AG09319 (cell line): ENCODE results near the gene MACF1.

Experiments
- DNase-seq: peaks from one replicate; pipeline ENCODE4 v3.0.0-alpha.2; 2010; ENCODE audit warnings: low read depth; ENCODE audit errors: extremely low read depth
- TF ChIP-seq, protein P1 (sequence below): IDR thresholded peaks from 2 replicates; pipeline ENCODE4 v1.5.1; 2011; ENCODE audit warnings: low read depth, mild to moderate bottlenecking, inconsistent platforms, low read length, moderate library complexity

MACF1 gene

DNA sequence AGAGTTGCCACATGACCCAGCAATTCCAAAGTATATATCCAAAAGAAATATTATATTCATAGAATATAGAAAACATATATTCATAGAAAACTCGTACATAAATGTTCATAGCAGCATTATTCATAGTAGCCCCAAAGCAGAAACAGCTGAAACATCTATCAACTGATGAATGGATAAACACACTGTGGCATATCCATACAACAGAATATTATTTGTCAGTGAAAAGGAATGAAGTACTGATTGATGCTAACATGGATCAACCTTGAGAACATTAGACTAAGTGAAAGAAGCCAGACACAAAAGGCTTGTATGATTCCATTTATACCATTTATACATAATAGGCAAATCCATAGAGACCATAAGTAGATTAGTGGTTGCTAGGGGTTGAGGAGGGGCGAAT lies 21.7 kb upstream of the MACF1 start:
- DNase-seq, result no peak
- TF ChIP-seq, protein P1, sequence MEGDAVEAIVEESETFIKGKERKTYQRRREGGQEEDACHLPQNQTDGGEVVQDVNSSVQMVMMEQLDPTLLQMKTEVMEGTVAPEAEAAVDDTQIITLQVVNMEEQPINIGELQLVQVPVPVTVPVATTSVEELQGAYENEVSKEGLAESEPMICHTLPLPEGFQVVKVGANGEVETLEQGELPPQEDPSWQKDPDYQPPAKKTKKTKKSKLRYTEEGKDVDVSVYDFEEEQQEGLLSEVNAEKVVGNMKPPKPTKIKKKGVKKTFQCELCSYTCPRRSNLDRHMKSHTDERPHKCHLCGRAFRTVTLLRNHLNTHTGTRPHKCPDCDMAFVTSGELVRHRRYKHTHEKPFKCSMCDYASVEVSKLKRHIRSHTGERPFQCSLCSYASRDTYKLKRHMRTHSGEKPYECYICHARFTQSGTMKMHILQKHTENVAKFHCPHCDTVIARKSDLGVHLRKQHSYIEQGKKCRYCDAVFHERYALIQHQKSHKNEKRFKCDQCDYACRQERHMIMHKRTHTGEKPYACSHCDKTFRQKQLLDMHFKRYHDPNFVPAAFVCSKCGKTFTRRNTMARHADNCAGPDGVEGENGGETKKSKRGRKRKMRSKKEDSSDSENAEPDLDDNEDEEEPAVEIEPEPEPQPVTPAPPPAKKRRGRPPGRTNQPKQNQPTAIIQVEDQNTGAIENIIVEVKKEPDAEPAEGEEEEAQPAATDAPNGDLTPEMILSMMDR, result no peak

DNA sequence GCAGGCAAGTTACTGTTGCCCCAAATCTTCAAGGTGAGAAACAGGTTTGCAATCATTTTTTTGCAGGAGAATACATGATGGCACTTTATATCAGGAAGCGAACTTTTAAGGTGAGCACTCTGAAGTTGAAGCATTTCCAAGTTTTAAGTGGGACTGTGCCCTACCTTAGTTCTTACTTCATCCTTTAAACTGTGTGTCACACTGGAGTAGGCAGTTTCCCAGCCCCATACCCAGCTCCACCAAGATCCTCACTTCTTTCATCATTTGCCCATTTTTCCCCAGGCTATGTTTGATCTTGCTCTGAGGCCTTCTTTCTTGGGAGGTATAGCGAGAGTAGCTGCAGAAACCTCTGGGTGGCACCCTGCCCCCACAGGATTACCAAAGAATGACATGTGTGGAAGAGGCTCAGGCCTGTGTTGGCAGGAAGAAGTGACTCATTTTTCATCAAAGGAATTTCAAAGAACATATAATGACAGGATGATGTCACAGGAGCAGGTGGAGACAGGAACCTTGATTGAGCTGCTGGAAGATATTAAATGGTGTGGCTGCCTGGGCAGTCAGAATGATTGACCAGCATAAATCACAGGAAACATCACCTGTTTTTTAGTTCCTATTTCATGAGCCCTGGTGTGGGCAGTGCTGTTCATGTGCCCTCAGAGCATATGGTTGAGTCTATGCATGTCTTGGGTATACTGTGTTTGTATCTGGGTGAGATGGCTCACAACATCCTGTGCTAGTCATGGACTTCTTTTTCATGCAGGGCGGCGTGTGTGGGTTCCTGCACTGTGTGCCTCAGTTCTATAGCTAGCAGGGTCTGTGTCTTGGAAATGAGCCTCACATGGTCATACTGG lies 20.8 kb upstream of the MACF1 start:
- TF ChIP-seq, protein P1, result peak; percentile 10

DNA sequence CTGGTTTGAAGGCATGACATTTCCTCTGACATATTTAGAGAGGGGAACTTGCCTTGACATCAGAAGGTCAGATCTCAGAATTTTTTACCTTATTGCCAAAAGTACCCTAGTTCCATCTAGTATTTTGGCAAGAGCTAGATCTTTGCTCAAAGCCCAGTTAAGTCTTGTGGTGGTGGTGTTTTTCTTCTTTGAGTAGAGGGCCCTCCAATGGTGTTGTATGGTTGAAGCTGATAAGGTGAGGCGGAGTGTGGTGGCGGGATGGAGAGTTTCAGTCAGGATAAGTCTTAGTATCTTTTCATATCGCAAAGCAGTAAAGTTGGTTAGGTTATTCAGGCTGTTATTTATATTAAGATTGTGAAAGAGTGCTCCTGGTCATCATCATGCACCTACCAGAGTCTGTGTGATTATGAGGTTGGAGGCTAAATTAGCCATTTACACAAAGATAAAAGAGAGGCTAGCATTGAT lies 20.1 kb upstream of the MACF1 start:
- DNase-seq, result no peak
- TF ChIP-seq, protein P1, result no peak

More for the DNA sequence above, 20.8 kb upstream of the MACF1 start:
- DNase-seq, result no peak

DNA sequence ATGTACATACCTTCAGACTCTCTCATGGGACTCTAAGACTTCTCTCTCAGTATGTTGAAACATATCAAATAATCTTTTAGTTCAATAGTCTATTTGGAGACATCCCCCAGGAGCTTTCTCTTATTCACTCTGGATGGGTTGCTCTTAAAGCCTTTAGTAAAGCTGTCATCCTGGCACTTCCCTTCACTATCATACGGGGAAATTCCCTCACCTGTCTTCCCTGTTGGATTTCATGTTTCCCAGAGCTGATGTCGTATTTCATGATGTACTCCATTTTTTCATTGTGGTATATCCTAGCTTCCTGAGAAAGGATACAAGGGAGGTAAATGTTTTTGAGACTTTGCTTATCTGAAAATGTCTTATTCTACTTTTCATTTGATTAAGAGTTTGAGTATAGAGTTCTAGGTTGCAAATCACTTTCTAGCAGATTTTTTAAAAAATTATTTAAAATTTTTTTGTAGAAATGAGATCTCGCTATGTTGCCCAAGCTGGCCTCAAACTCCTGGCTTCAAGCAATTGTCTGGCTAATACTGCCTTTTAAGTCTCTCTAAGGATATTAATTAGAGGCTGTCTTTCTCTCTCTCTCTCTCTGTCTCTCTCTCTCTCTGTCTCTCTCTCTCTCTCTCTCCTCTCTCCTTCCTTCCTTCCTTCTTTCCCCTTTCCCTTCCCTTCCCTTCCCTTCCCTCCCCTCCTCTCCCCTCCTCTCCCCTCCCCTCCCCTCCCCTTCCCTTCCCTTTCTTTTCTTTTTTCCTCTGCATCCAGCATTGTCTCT lies 17.0 kb upstream of the MACF1 start:
- DNase-seq, result no peak
- TF ChIP-seq, protein P1, result no peak

DNA sequence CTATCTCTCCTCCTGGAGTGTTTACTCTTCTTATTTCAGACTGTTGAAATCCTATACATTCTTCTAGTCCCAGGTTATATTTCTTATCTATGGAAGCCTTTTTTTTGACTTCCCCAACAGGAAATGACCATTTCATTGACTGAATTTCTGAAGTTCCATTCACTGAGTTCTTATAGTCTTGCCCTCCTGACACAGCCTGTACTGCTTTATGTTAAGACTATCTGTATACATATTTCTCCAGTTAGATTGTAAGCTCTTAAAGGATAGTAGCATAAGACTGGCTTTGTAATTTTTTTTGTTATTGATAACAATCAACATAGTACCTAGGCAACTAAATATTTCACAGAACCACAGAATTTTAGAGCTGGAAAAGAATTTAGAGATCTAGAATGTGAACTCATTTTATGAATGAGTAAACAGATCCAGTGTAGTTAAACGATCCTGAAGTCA lies 14.9 kb upstream of the MACF1 start:
- TF ChIP-seq, protein P1, result no peak
- DNase-seq, result no peak

DNA sequence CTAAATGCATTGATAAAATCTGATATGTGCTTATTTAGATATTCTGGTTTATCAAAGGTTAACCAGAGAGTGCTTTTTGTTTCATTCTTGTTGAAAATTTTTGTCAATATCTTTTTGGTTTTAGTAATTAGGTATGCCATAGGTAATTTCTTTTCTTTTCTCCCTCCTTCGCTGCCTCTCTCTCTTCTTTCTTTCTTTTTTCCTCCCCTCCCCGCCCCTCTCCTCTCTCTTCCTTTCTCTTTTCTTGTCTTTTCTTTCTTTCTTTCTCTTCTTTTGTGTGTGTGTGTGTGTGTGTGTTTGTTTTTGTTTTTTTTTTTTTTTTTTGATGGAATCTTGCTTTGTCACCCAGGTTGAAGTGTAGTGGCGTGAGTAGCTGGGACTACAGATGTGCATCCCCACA lies 14.4 kb upstream of the MACF1 start:
- TF ChIP-seq, protein P1, result no peak
- DNase-seq, result no peak

DNA sequence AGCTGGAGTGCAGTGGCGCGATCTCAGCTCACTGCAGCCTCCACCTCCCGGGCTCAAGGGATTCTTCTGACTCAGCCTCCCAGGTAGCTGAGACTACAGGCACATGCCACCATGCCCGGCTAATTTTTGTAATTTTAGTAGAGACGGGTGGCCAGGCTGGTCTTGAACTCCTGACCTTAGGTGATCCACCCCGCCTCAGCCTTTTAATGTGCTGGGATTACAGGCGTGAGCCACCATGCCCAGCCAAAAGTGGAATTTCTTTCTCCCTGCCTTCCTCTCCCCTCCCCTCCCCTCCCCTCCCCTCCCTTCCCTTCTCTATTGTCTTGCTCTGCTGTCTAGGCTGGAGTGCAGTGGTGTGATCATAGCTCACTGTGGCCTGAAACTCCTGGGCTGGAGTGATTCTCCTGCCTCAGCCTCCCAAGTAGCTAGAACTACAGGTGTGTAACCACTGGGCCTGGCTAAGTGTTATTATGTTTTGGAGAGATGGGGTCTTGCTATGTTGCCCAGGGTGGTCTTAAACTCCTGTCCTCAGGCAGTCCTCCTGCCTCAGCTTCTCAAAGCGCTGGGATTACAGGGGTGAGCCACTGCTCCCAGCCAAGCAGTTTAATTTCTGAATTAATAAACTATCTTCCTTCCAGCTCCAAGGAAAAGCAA lies 10.0 kb upstream of the MACF1 start:
- TF ChIP-seq, protein P1, result no peak
- no peak for DNase-seq
